ENCODE measurements around the gene ERCC3. TPM values are rescaled to one million over a fixed set of nuclear protein-coding genes. Genes with fewer than 3 reads are reported as not detected.
"Not testable (repeated sequence)": the region's sequence is repeated elsewhere in the genome, so short reads cannot be mapped to it uniquely, and the experiment has no call there.

Gene ERCC3
- total RNA-seq, 3 donors from 2014 or later, result 26.7 to 35.7 (median 33.6) TPM

DNA sequence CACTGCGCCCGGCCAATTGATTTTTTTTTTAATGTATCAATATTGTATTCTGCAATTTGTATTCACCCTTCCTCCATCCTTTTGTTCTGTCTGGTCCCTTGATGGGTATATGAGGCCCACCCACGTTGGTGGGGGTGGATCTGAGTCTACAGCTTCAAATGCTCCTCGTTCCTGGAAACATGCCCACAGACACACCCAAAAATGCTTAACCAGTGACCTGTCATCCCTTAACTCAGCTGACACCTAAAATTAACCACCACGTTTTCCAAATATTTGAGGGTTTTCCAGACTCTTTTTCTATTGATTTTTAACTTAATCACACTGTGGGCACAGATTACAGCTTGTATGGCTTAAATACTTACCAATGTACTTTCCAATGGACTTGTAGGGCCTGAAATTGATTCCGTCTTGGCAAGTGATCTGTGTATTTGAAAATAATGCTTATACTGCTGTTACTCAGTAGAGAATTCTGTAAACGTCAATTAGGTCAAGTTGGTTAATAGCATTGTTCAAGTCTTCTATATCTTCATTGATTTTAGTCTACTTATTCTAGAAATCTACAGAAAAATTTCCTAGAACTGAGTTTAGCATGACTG, 39.5 kb downstream of the ERCC3 start:
- intact Hi-C loops (cut with DNase I, micrococcal nuclease), result no loop called here
- DNase-seq (no peak), ATAC-seq (no peak)
- TF ChIP-seq, protein P1, sequence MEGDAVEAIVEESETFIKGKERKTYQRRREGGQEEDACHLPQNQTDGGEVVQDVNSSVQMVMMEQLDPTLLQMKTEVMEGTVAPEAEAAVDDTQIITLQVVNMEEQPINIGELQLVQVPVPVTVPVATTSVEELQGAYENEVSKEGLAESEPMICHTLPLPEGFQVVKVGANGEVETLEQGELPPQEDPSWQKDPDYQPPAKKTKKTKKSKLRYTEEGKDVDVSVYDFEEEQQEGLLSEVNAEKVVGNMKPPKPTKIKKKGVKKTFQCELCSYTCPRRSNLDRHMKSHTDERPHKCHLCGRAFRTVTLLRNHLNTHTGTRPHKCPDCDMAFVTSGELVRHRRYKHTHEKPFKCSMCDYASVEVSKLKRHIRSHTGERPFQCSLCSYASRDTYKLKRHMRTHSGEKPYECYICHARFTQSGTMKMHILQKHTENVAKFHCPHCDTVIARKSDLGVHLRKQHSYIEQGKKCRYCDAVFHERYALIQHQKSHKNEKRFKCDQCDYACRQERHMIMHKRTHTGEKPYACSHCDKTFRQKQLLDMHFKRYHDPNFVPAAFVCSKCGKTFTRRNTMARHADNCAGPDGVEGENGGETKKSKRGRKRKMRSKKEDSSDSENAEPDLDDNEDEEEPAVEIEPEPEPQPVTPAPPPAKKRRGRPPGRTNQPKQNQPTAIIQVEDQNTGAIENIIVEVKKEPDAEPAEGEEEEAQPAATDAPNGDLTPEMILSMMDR (IDR thresholded peaks at IDR 0.05), result no peak
- no peaks in the 10 kb centered on the region for H3K9me3 ChIP-seq
- H3K4me3 ChIP-seq, result no peak overlapping the region
- H3K4me1 ChIP-seq (ENCODE audit: low read depth), result no peaks in the 10 kb centered on the region
- H3K36me3 ChIP-seq (ENCODE audit: low read depth), result no peaks in the 10 kb centered on the region

DNA sequence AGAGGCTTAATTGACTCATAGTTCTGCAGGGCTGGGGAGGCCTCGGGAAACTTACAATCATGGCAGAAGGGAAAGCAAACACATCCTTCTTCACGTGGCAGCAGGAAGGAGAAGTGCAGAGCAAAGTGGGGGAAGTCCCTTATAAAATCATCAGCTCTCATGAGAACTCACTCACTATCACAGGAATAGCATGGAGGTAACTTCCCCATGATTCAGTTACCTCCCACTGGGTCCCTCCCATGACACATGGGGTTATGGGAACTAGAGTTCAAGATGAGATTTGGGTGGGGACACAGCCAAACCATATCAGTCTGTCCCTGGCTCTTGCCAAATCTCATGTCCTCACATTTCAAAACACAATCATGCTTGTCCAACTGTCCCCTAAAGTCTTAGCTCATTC, 52.8 kb downstream of the ERCC3 start:
- H3K36me3 ChIP-seq (ENCODE audit: low read depth); H3K9me3 ChIP-seq; H3K4me3 ChIP-seq; H3K4me1 ChIP-seq (ENCODE audit: low read depth); intact Hi-C loops (cut with DNase I, micrococcal nuclease); DNase-seq: not testable (repeated sequence)
- peak; percentile 25 for ATAC-seq

DNA sequence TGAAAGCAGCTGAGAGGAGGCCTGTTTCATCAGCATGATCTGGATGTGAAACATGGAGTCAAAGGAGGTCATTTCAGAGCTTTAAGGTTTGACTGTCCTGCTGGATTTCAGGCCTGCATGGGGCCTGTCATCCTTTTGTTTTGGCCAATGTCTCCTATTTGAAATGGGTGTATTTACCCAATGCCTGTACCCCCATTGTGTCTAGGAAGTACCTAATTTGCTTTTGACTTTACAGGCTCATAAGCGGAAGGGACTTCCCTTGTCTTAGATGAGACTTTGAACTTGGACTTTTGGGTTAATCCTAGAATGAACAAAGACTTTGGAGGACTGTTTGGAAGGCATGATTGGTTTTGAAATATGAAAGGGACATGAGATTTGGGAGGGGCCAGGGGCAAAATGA, 54.5 kb downstream of the ERCC3 start:
- H3K36me3 ChIP-seq (ENCODE audit: low read depth), result no peaks in the 10 kb centered on the region
- H3K4me3 ChIP-seq, result no peak overlapping the region
- intact Hi-C loops (cut with DNase I, micrococcal nuclease), result no loop called here
- TF ChIP-seq, protein P1 (IDR thresholded peaks at IDR 0.05), result no peak
- DNase-seq, result no peak
- H3K4me1 ChIP-seq (ENCODE audit: low read depth), result no peaks in the 10 kb centered on the region
- no peak for ATAC-seq
- H3K9me3 ChIP-seq, result peaks cover 2% of the 10 kb centered on the region

DNA sequence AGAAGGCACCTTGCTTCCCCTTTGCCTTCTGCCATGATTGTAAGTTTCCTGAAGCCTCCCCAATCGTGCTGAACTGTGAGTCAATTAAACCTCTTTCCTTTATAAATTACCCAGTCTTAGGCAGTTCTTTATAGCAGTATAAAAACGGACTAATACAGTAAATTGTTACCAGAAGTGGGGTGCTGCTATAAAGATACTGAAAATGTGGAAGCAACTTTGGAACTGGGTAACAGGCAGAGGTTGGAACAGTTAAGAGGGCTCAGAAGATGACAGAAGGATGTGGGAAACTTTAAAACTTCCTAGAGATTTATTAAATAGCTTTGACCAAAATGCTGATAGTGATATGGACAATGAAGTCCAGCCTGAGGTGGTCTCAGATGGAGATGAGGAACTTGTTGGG, 56.2 kb downstream of the ERCC3 start:
- DNase-seq; intact Hi-C loops (cut with DNase I, micrococcal nuclease); H3K9me3 ChIP-seq; H3K4me3 ChIP-seq; H3K36me3 ChIP-seq (ENCODE audit: low read depth); H3K4me1 ChIP-seq (ENCODE audit: low read depth); ATAC-seq: not testable (repeated sequence)

DNA sequence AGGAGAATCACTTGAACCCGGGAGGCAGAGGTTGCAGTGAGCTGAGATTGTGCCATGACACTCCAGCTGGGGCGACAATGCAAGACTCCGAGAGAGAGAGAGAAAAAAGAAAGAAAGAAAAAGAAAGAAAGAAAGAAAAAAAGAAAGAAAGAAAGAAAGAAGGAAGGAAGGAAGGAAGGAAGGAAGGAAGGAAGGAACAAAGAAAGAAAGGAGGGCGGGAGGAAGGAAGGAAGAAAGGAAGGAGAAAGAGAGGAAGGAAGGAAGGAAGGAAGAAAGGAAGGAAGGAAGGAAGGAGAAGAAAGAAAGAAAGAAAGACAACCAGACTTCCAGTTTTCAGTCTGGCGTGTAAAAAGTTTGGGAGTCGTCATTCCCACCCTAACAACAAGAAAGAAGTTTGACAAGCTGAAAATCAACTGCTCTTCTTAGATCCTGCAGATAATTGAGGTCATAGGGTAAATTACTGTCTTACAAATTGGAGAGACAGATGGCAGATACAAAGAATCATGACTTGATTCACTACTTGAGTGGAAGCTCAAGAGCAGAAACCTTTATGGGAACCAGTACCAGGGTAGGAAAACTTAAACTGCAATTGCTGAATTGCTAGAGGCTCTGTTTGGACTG, 58.8 kb downstream of the ERCC3 start:
- DNase-seq (no peak), ATAC-seq (no peak)
- H3K9me3 ChIP-seq, result peaks cover 2% of the 10 kb centered on the region
- TF ChIP-seq, protein P1 (IDR thresholded peaks at IDR 0.05), result no peak
- intact Hi-C loops (cut with DNase I, micrococcal nuclease), result no loop called here
- no peak overlapping the region for H3K4me3 ChIP-seq
- H3K4me1 ChIP-seq (ENCODE audit: low read depth), result no peaks in the 10 kb centered on the region
- H3K36me3 ChIP-seq (ENCODE audit: low read depth), result no peaks in the 10 kb centered on the region

DNA sequence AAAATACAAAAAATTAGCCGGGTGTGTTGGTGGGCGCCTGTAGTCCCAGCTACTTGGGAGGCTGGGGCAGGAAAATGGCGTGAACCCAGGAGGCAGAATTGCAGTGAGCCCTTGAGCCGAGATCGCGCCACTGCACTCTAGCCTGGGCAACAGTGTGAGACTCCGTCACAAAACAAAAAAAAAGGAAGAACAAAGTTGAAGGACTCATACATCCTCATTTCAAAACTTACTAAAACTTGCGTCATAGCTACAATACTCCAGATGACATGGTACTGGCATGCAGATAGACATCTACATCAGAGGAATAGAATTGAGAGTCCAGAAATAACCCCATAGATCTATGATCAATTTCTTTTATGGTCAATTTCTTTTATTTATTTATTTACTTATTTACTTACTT, 60.2 kb downstream of the ERCC3 start:
- no peak for DNase-seq
- no peak overlapping the region for H3K4me3 ChIP-seq
- H3K36me3 ChIP-seq (ENCODE audit: low read depth), result no peaks in the 10 kb centered on the region
- no peaks in the 10 kb centered on the region for H3K4me1 ChIP-seq (ENCODE audit: low read depth)
- TF ChIP-seq, protein P1 (IDR thresholded peaks at IDR 0.05), result no peak
- intact Hi-C loops (cut with DNase I, micrococcal nuclease), result no loop called here
- H3K9me3 ChIP-seq, result peaks cover 2% of the 10 kb centered on the region
- no peak for ATAC-seq

Data from mucosa of descending colon (tissue), 3 donors.